ENCODE results near the gene CACNA1F.

CACNA1F gene

GRCh38 chrX:49164589-49165360, 68.4 kb downstream of the CACNA1F start:
- ATAC-seq (ENCODE audit: low read depth) (no peak), DNase-seq (ENCODE audit: low spot score) (no peak)
- H3K4me3 ChIP-seq (ENCODE audit: severe bottlenecking), result no peak overlapping the region
- H3K4me1 ChIP-seq (ENCODE audit: insufficient read depth, poor library complexity, severe bottlenecking), result peaks cover 6% of the 10 kb centered on the region
- H3K9me3 ChIP-seq (ENCODE audit: severe bottlenecking), result no peaks in the 10 kb centered on the region
- H3K27ac ChIP-seq (ENCODE audit: poor library complexity, severe bottlenecking), result peak overlapping the region; percentile 99
- no peaks in the 10 kb centered on the region for H3K27me3 ChIP-seq (ENCODE audit: insufficient read depth, poor library complexity, severe bottlenecking)
- TF ChIP-seq CTCF (IDR thresholded peaks at IDR 0.05; ENCODE audit: poor library complexity, severe bottlenecking), result no peak
- H3K36me3 ChIP-seq (ENCODE audit: low read depth), result no peaks in the 10 kb centered on the region

GRCh38 chrX:49163555-49164419, 69.4 kb downstream of the CACNA1F start:
- no peaks in the 10 kb centered on the region for H3K9me3 ChIP-seq (ENCODE audit: severe bottlenecking)
- peak; percentile 53 for ATAC-seq (ENCODE audit: low read depth)
- TF ChIP-seq CTCF (IDR thresholded peaks at IDR 0.05; ENCODE audit: poor library complexity, severe bottlenecking), result peak; percentile 81
- H3K27ac ChIP-seq (ENCODE audit: poor library complexity, severe bottlenecking), result peak overlapping the region; percentile 99
- no peaks in the 10 kb centered on the region for H3K27me3 ChIP-seq (ENCODE audit: insufficient read depth, poor library complexity, severe bottlenecking)
- no peaks in the 10 kb centered on the region for H3K36me3 ChIP-seq (ENCODE audit: low read depth)
- H3K4me3 ChIP-seq (ENCODE audit: severe bottlenecking), result peak overlapping the region; percentile 31
- DNase-seq (ENCODE audit: low spot score), result peak; percentile 83
- H3K4me1 ChIP-seq (ENCODE audit: insufficient read depth, poor library complexity, severe bottlenecking), result peaks cover 6% of the 10 kb centered on the region

GRCh38 chrX:49162620-49163019, 70.5 kb downstream of the CACNA1F start, which contains the start of gene MAGIX:
MAGIX (plus strand) TSS chrX:49162758; CDS start chrX:49162890, 132 bp downstream.
- Histone ChIP-seq H3K27ac (ENCODE audit: poor library complexity, severe bottlenecking) (peak within 1 kb of the TSS; percentile 99), H3K36me3 (ENCODE audit: low read depth) (no peaks in the 10 kb centered on the region), H3K4me3 (ENCODE audit: severe bottlenecking) (peak within 1 kb of the TSS; percentile 31), H3K27me3 (ENCODE audit: insufficient read depth, poor library complexity, severe bottlenecking) (no peaks in the 10 kb centered on the region), H3K4me1 (ENCODE audit: insufficient read depth, poor library complexity, severe bottlenecking) (peaks cover 1% of the 10 kb centered on the region), H3K9me3 (ENCODE audit: severe bottlenecking) (no peaks in the 10 kb centered on the region)
- ATAC-seq (ENCODE audit: low read depth) (no peak), DNase-seq (ENCODE audit: low spot score) (no peak)
- no peak for TF ChIP-seq CTCF (IDR thresholded peaks at IDR 0.05; ENCODE audit: poor library complexity, severe bottlenecking)

- Histone ChIP-seq H3K27me3 (ENCODE audit: insufficient read depth, poor library complexity, severe bottlenecking) (no peaks in the 10 kb centered on the region), H3K4me3 (ENCODE audit: severe bottlenecking) (no peak overlapping the region), H3K36me3 (ENCODE audit: low read depth) (no peaks in the 10 kb centered on the region), H3K27ac (ENCODE audit: poor library complexity, severe bottlenecking) (no peak overlapping the region), H3K9me3 (ENCODE audit: severe bottlenecking) (no peaks in the 10 kb centered on the region), H3K4me1 (ENCODE audit: insufficient read depth, poor library complexity, severe bottlenecking) (no peaks in the 10 kb centered on the region)
- no peak for TF ChIP-seq CTCF (IDR thresholded peaks at IDR 0.05; ENCODE audit: poor library complexity, severe bottlenecking)
- no peak for DNase-seq (ENCODE audit: low spot score)
- ATAC-seq (ENCODE audit: low read depth), result no peak
Observed at GRCh38 chrX:49161632-49162031, 71.5 kb downstream of the CACNA1F start.
